Measurements from ENCODE around the gene ZIC5.

The ZIC5 gene

DNA sequence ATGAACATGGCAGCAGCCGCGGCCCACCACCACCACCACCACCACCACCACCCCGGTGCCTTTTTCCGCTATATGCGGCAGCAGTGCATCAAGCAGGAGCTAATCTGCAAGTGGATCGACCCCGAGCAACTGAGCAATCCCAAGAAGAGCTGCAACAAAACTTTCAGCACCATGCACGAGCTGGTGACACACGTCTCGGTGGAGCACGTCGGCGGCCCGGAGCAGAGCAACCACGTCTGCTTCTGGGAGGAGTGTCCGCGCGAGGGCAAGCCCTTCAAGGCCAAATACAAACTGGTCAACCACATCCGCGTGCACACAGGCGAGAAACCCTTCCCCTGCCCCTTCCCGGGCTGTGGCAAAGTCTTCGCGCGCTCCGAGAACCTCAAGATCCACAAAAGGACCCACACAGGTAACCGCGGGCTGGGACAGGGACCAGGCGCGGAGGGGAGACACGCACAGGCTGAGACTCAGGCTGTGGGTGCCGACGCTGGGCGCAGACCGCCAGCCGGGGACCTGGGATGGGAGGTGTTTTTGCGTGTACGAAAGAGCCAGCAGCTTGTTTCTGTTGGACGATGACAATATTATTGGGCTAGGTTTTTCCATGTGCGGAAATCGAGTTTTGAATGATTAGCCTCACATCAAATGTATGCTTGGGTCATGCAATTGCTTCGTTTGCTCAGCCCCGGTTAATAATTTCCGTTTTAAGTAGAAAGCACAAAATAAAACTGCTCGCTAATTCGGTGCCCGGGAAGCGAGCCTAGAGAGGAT lies 11.3 kb upstream of the ZIC5 start:
- no peak for ATAC-seq
- Mint-ChIP-seq H3K27ac (peak overlapping the region; percentile 72), H3K4me3 (peak overlapping the region; percentile 26), H3K9me3 (no peaks in the 10 kb centered on the region), H3K4me1 (peaks cover 23% of the 10 kb centered on the region), H3K36me3 (ENCODE audit: low read depth) (peaks cover 12% of the 10 kb centered on the region), H3K27me3 (peaks cover 65% of the 10 kb centered on the region)
- no peak for DNase-seq

DNA sequence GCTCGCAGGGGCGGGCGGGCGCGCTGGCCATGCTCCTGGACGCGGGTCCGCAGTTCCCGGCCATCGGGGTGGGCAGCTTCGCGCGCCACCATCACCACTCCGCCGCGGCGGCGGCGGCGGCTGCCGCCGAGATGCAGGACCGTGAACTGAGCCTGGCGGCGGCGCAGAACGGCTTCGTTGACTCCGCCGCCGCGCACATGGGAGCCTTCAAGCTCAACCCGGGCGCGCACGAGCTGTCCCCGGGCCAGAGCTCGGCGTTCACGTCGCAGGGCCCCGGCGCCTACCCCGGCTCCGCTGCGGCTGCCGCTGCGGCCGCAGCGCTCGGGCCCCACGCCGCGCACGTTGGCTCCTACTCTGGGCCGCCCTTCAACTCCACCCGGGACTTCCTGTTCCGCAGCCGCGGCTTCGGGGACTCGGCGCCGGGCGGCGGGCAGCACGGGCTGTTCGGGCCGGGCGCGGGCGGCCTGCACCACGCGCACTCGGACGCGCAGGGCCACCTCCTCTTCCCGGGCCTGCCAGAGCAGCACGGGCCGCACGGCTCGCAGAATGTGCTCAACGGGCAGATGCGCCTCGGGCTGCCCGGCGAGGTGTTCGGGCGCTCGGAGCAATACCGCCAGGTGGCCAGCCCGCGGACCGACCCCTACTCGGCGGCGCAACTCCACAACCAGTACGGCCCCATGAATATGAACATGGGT lies 10.6 kb upstream of the ZIC5 start:
- H3K27ac Mint-ChIP-seq: no peak overlapping the region
- H3K27me3 Mint-ChIP-seq: peaks cover 65% of the 10 kb centered on the region
- ATAC-seq (no peak), DNase-seq (no peak)
- H3K36me3 Mint-ChIP-seq (ENCODE audit: low read depth): peaks cover 12% of the 10 kb centered on the region
- H3K4me1 Mint-ChIP-seq: peaks cover 23% of the 10 kb centered on the region
- H3K9me3 Mint-ChIP-seq: no peaks in the 10 kb centered on the region
- no peak overlapping the region for H3K4me3 Mint-ChIP-seq

DNA sequence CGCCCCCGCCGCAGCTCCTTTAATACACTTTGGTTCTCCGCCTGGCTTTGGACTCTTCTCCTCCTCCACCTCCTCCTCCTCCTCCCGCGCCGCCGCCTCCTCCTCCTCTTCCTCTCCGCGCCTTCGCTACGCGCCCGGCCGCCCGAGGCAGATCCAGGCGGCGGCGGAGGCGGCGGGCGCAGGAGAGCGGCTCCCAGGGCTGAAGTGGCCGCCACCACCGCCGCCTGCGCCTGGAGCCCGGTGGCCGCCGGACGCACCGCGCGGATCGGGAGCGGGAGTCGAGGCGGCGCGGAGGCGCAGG lies 10.1 kb upstream of the ZIC5 start, which contains the start of gene ZIC2:
TSS of gene ZIC2 (plus strand) at position 50 of the 301 bp plus-strand sequence. CDS start 281 bp downstream, outside the sequence.
- Mint-ChIP-seq H3K4me3 (peak within 1 kb of the TSS; percentile 14), H3K27me3 (peaks cover 65% of the 10 kb centered on the region), H3K4me1 (peaks cover 23% of the 10 kb centered on the region), H3K36me3 (ENCODE audit: low read depth) (peaks cover 12% of the 10 kb centered on the region), H3K27ac (no peak within 1 kb of the TSS), H3K9me3 (peaks cover 4% of the 10 kb centered on the region)
- ATAC-seq: no peak
- DNase-seq: no peak

DNA sequence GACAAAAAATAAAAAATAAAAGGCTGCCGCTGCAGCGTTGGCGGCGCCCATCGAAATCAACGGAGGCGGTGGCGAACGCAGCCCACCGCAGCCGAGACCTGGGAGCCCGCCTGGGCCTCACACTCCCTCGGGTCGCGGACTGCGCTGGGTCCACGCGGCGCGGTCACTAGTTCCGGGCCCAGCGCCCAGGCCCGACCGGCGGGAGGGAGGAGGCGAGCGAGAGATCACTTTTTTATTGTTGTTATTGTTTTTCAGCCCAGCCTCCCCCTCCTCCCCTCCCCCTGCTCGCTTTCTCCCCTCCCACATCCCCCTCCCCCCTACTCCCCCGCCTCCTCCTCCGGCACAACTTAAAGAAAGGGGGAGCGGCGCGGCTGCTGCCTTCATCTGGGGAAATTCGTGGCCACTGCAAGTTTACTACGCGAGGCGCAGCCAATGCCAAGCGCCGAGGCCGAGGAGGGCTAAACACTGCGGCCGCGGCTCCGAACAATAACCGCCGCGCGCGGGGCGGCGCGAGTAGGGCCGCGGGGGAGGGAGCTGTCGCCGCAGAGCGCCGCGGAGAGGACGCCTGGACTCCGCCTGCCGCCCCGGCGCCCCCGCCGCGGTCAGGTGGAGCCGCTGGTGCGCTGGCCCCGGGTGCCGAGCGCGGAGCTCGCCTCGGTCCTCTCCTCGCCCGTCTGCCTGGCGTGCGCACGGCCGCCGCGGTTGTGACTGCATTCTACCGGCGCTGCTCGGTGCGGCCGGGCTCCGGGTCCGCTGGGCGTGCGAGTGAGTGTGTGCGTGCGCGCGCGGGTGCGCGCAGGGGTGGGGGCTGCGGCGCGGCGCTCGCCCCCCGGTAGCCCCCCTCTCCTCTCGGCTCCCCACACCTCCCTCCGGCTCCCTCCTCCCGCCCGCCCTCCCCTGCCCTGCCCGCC lies 9.5 kb upstream of the ZIC5 start:
- peaks cover 11% of the 10 kb centered on the region for H3K36me3 Mint-ChIP-seq (ENCODE audit: low read depth)
- no peak overlapping the region for H3K27ac Mint-ChIP-seq
- H3K9me3 Mint-ChIP-seq: peaks cover 10% of the 10 kb centered on the region
- peaks cover 22% of the 10 kb centered on the region for H3K4me1 Mint-ChIP-seq
- peak overlapping the region; percentile 14 for H3K4me3 Mint-ChIP-seq
- ATAC-seq: peak; percentile 26
- H3K27me3 Mint-ChIP-seq: peaks cover 65% of the 10 kb centered on the region
- DNase-seq: no peak

DNA sequence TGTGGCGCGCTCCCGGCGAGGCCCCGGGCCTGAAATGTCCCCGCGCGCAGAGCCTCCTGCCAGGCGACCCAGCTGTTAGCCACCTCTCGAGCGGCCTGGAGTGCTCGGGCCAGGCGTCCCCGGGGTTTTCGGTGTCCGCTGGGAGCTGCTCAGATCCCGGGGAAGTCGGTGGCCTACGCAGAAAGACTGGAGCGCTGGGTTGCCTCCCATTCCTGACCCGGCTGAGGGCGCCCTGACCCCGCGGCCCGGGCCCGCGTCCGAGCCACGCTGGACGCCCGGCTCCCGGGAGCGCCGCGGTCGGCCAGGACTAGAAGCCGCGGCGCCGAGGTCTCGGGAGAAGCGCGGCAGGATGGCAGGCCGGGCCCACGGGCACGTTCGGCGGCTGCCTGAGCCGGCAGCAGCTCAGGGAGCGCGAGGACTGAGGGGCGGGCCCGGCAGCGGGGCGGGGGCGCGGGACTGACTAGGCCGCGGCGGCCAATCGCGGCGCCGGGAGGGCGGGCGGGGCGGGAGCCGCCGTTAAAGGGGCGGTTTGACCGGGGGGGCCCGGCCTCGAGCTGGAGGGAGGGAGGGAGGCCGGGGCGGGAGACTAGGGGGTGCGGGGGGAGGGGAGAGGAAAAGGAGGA lies 8.7 kb upstream of the ZIC5 start:
- peaks cover 18% of the 10 kb centered on the region for H3K4me1 Mint-ChIP-seq
- DNase-seq (peak; percentile 66), ATAC-seq (peak; percentile 76)
- no peak overlapping the region for H3K4me3 Mint-ChIP-seq
- H3K9me3 Mint-ChIP-seq: peaks cover 13% of the 10 kb centered on the region
- no peak overlapping the region for H3K27ac Mint-ChIP-seq
- peaks cover 66% of the 10 kb centered on the region for H3K27me3 Mint-ChIP-seq
- peaks cover 10% of the 10 kb centered on the region for H3K36me3 Mint-ChIP-seq (ENCODE audit: low read depth)

DNA sequence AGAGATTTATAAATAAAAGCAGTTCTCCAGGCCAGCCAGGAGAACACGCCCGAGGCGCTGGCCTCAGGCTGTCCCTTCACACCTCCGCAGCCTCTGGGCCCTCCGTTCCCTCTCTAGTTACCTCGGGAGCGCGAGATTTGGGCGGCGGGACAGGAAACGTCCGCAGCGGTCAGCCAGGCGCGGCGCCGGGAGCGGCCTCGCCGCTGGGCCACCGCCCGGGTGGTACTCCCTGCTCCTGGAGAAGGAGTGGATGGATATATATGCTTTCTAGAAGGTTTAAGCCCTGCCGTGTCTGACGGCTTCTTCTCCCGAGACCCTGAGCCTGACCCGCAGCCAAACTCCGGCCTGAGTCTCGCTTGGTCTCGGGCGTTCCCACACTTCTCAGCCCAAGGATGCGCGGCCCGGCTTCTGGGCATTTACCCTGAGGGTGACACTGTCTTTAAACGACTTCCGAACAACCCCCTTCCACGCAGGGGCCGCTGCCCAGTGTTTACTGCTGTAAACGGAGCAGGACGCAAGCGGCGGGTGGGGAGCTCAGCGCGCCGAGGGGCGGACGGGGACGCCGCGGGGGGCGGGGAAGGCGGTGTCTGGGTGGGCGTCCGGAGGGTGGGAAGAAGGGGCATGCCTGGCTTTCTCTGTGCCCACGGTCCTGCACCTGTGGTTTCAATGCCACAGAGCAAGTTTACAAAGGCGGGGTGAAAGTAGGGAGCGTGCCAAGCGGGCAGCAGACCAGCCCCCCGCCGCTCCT lies 8.1 kb upstream of the ZIC5 start:
- Mint-ChIP-seq H3K36me3 (ENCODE audit: low read depth) (peaks cover 10% of the 10 kb centered on the region), H3K4me1 (peaks cover 18% of the 10 kb centered on the region), H3K27ac (no peak overlapping the region), H3K9me3 (peaks cover 13% of the 10 kb centered on the region), H3K27me3 (peaks cover 70% of the 10 kb centered on the region), H3K4me3 (no peak overlapping the region)
- DNase-seq: no peak
- no peak for ATAC-seq

DNA sequence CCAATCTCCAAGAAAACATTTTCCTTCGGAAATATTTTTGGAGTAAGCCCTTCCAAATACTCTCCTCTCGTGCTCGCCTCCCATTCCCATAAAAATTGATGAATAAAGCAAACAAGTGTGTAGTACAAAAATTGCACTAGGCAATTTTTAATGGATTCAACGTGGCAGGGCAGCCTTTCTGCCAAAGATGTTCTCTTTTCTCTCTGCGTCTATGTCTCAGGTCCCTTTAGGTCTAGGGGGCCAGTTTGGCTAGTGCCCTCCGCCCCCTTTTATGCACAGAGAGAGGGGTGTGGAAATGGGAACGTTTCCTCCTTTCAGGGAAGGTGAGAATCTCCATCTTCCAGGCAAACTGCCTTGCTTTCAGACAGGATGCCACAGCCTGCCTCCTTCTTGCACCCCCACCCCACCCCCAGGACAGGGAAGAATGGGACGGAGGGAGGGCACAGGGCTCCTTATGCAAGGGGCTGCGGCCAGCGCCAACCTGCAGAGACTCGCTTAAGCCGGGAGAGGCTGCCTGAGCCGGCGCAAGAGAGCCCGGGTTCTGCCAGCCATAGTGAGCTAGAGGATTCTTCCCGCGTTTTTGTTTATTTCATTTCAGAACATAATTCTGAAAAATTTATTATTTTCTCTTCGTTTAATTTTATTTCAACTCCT lies 7.4 kb upstream of the ZIC5 start:
- Mint-ChIP-seq H3K36me3 (ENCODE audit: low read depth) (peaks cover 3% of the 10 kb centered on the region), H3K9me3 (peaks cover 20% of the 10 kb centered on the region), H3K4me1 (peaks cover 13% of the 10 kb centered on the region), H3K4me3 (no peak overlapping the region), H3K27me3 (peaks cover 71% of the 10 kb centered on the region), H3K27ac (no peak overlapping the region)
- ATAC-seq: no peak
- no peak for DNase-seq

DNA sequence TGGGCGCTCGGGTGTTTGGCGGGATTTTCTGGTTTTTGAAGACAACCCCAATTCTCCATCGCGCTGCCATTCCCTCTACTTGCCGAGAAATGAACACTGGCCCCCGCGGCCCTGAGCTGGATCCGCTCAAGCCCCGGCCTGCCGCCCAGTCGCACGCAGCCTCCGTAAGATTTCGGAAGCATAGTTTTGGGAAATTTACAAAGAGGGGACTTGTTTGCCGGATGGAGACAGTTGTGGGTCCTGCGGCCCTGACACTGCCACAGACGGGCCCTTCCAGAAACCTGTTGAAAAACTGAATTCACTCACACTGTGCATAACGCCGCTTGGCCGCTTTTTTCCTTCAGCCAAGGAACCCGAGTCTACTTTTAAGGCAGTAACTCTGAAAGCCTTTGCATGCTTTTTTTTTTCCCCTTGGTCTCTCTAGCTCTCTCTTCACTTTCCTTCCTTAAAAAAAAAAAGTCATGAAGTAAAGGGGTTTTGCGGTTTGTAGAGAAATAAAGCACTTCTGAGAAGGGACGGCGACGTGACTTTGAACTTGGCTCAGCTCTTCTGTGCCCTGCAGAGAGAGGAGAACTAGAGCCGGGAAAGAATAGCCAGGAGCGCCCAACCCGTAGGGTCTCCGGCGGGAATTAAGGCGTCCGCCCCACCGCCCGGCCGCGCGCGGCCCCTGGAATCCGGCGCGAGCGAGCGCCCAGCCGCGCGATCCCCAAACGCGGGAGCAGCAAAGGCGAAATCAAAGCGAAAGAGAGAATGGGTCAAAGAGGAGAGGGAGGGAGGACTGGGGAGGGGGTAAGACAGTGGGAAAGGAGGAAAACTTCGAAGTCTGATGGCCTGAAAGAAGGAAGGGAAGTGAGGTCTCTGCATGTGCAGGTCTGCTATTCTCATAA lies 6.6 kb upstream of the ZIC5 start:
- H3K4me3 Mint-ChIP-seq: no peak overlapping the region
- H3K27me3 Mint-ChIP-seq: peaks cover 71% of the 10 kb centered on the region
- DNase-seq (no peak), ATAC-seq (no peak)
- peaks cover 4% of the 10 kb centered on the region for H3K36me3 Mint-ChIP-seq (ENCODE audit: low read depth)
- H3K9me3 Mint-ChIP-seq: peaks cover 27% of the 10 kb centered on the region
- H3K4me1 Mint-ChIP-seq: peaks cover 7% of the 10 kb centered on the region
- H3K27ac Mint-ChIP-seq: no peak overlapping the region

DNA sequence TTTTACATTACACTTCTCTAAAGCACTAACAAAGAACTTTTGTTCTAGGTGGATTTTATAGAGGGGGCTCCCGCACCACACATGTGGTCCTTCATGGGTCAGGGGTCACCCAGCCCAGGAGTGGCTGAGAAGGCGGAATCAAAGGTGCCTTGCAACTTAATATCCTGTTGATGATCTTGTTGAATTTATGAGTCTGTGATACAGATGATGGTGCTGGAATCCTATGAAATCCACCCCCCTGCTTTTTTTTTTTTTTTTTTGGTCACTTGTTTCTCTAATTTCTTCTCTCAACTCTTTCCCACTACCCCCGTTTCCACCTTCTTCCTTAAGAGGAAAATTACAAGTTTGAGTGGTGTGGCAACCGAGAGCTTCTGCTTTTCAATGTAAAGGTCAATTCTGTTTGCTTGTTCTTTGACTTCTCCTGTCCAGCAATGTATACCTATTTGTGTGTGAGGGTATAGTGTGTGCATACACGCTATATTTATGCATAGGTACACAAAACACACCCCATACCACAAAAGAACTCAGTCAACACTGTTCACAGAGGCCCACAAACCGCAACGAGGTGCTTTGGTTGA lies 5.9 kb upstream of the ZIC5 start:
- Mint-ChIP-seq H3K36me3 (ENCODE audit: low read depth) (peaks cover 4% of the 10 kb centered on the region), H3K27me3 (peaks cover 72% of the 10 kb centered on the region), H3K4me1 (peaks cover 2% of the 10 kb centered on the region), H3K4me3 (no peak overlapping the region), H3K27ac (no peak overlapping the region), H3K9me3 (peaks cover 32% of the 10 kb centered on the region)
- DNase-seq (no peak), ATAC-seq (no peak)

DNA sequence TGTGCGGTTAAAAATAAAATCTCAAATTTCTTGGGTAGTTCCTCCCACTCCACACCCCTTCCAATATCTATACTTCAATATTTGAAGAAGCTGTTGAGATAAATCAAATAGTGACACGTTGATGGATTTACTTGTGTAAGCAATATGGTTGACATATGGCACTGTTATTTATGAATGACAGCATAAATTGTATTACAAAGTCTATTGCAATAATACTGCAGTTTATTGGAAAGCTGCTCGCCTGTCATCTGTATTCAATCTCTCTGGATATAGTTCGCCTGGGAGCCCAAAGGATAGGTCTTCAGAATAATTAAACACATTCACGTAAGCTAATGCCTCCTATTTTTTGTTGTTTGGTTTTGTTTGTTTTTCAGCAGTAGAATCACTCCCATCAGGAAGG lies 5.0 kb upstream of the ZIC5 start:
- H3K4me3 Mint-ChIP-seq: no peak overlapping the region
- no peak overlapping the region for H3K27ac Mint-ChIP-seq
- DNase-seq (no peak), ATAC-seq (no peak)
- H3K36me3 Mint-ChIP-seq (ENCODE audit: low read depth): peaks cover 8% of the 10 kb centered on the region
- H3K27me3 Mint-ChIP-seq: peaks cover 80% of the 10 kb centered on the region
- peaks cover 36% of the 10 kb centered on the region for H3K9me3 Mint-ChIP-seq
- H3K4me1 Mint-ChIP-seq: peaks cover 6% of the 10 kb centered on the region

DNA sequence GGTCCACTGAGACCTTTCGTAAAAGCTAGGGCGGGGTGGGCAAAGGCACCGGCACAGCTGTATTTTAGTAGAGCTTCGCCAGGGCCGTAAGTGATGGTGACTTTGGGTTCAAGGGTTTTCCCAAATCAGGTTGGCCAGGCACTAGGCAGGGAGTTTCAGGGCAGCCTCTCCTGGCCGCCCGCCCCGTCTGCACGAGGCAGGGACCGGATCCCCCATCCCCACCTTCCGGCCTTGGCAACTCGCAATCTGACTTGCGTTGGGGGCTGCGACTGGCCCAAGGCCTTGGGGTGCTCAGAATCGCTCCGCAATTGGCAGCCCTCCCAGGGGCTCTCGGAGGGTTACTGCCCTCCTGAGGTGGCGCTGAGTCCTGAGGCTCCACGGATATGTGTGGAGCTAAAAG lies 4.1 kb upstream of the ZIC5 start:
- H3K27ac Mint-ChIP-seq: no peak overlapping the region
- H3K9me3 Mint-ChIP-seq: peaks cover 36% of the 10 kb centered on the region
- DNase-seq (no peak), ATAC-seq (no peak)
- peaks cover 8% of the 10 kb centered on the region for H3K36me3 Mint-ChIP-seq (ENCODE audit: low read depth)
- no peak overlapping the region for H3K4me3 Mint-ChIP-seq
- peaks cover 82% of the 10 kb centered on the region for H3K27me3 Mint-ChIP-seq
- H3K4me1 Mint-ChIP-seq: peaks cover 8% of the 10 kb centered on the region

DNA sequence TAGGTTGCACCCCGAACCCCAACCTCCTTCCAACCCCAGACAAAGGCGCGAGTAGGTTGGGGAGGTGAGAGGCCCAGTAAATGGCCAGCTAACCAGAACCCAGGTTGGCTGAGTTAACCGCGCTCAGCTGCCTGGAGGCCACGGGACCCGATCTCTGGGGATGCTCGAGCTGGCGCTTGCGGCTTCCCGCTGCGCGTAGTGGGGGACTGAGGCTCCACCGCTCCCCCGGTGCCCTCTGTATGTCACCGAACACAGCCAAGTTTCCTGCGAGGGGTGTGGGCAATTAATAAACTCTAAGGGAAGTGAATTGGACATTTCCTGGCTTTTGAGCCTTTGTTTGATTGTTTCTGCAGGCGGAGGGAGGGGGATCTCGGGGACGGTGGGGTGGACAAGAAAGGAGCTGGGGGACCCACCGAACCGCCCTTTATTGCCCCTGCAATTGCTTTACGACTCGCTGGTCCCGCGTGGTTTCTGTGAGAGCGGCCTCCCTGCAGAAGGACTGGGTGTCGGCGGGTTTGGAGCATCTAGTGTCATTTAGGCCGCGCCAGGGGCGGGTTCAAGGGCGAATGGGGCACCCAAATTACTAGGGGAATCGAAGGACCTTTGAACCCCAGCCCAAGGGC lies 3.5 kb upstream of the ZIC5 start:
- peaks cover 84% of the 10 kb centered on the region for H3K27me3 Mint-ChIP-seq
- H3K9me3 Mint-ChIP-seq: peaks cover 36% of the 10 kb centered on the region
- peaks cover 9% of the 10 kb centered on the region for H3K4me1 Mint-ChIP-seq
- DNase-seq (no peak), ATAC-seq (no peak)
- no peak overlapping the region for H3K27ac Mint-ChIP-seq
- peaks cover 8% of the 10 kb centered on the region for H3K36me3 Mint-ChIP-seq (ENCODE audit: low read depth)
- no peak overlapping the region for H3K4me3 Mint-ChIP-seq
